Measurements from ENCODE around the gene SDCCAG8.

Gene SDCCAG8

DNA sequence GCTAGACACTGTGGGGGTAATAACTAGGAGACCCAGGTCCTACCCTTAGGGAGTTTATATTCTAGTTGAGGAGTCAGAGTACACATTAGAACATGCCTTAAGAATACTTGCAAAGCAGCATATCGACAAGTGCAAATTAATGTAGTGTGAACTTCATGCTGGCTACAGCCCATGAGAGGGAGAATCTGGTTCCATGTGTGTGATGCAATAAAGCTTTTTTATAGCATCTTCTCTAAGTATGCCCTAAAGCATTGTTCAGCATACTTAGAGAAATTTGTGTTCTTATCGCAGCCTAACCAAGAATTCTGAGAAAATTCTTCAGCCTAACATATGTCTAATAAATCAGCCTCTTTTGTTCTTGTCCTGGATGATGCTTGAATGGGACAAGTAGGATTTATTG is 95.5 kb downstream of the SDCCAG8 start:
- Histone ChIP-seq H3K27me3 (ENCODE audit: control insufficient read depth, insufficient read depth, low read length) (no peaks in the 10 kb centered on the region), H3K9ac (ENCODE audit: low read length) (no peak overlapping the region), H3K4me3 (ENCODE audit: low read length) (no peak overlapping the region), H3K36me3 (ENCODE audit: control insufficient read depth, insufficient read depth, low read length) (peaks cover 2% of the 10 kb centered on the region), H3K4me1 (ENCODE audit: control insufficient read depth, insufficient read depth, low read length) (peaks cover 3% of the 10 kb centered on the region), H3K27ac (ENCODE audit: low read depth, low read length) (no peak overlapping the region)

DNA sequence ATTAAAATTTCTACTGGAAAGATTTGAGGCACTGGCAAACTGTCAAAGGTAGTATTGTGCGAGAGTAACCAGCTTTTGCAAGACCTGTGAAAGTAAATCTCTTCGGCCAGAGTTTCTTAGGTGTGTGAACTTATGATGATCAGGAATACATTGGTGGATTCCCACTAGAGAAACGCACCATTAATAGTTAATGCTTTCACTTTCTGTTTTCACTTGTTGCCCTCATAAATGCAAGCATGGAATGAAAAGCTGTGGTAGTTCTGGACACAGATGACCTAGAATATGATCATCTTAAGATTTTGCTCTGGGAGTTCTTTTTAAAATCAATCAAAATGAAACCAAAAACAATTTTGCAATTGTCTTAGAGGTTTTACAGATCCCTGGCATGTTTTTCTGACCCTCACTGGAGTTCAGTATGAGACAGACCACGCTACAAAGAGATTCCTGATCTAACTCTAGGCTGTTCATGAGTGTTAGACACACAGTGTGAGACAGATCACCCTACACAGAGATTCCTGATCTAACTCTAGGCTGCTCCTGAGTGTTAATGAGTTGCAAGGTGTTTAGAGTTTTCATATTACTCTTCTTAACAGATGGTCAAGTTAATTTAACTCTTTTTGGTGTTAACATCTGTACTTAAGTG is 98.8 kb downstream of the SDCCAG8 start:
- peaks cover 3% of the 10 kb centered on the region for H3K4me1 ChIP-seq (ENCODE audit: control insufficient read depth, insufficient read depth, low read length)
- no peak overlapping the region for H3K9ac ChIP-seq (ENCODE audit: low read length)
- peak overlapping the region; percentile 30 for H3K4me3 ChIP-seq (ENCODE audit: low read length)
- peak overlapping the region; percentile 33 for H3K27ac ChIP-seq (ENCODE audit: low read depth, low read length)
- no peaks in the 10 kb centered on the region for H3K27me3 ChIP-seq (ENCODE audit: control insufficient read depth, insufficient read depth, low read length)
- H3K36me3 ChIP-seq (ENCODE audit: control insufficient read depth, insufficient read depth, low read length), result no peaks in the 10 kb centered on the region

DNA sequence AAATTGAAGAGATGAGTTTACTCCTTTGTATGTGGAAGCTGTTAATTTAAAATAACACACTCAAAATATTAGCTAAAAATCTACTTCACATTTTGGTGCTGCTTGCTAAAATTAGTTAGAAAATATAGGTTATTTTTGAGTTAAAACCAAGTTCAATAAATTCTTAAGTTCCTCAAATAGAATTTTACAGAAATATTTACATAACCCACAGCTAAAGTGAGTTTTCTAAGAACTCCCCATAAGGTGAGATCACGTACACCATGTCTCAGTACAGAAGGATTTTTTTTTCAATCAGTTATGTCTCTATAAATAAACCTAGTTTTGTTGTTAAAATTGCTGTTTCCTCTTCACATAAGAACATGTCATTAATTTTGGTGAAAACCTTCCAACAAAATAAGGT is 108.0 kb downstream of the SDCCAG8 start:
- Histone ChIP-seq H3K27ac (ENCODE audit: low read depth, low read length) (no peak overlapping the region), H3K4me3 (ENCODE audit: low read length) (no peak overlapping the region), H3K9ac (ENCODE audit: low read length) (no peak overlapping the region), H3K4me1 (ENCODE audit: control insufficient read depth, insufficient read depth, low read length) (no peaks in the 10 kb centered on the region), H3K27me3 (ENCODE audit: control insufficient read depth, insufficient read depth, low read length) (no peaks in the 10 kb centered on the region), H3K36me3 (ENCODE audit: control insufficient read depth, insufficient read depth, low read length) (no peaks in the 10 kb centered on the region)

DNA sequence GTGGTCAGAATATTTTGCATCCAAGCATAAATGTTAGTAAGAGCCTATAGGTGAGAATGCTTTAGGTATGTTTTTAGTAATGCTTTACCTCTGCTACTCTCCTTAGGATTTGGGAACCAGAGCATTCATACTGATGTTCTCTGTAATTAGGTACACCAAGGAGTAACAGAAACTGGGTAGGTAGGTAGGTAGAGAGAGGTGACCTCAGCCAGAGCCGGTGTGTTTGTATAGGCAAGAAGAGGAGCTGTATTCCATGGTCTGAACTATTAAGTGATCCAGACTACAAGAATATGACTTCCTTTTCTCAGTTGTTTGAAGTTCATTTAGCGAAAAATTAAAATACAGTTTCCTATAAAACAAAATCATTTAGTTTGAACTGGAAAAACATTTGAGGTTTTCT is 108.5 kb downstream of the SDCCAG8 start:
- Histone ChIP-seq H3K4me3 (ENCODE audit: low read length) (no peak overlapping the region), H3K9ac (ENCODE audit: low read length) (no peak overlapping the region), H3K36me3 (ENCODE audit: control insufficient read depth, insufficient read depth, low read length) (no peaks in the 10 kb centered on the region), H3K4me1 (ENCODE audit: control insufficient read depth, insufficient read depth, low read length) (no peaks in the 10 kb centered on the region), H3K27ac (ENCODE audit: low read depth, low read length) (no peak overlapping the region), H3K27me3 (ENCODE audit: control insufficient read depth, insufficient read depth, low read length) (no peaks in the 10 kb centered on the region)

DNA sequence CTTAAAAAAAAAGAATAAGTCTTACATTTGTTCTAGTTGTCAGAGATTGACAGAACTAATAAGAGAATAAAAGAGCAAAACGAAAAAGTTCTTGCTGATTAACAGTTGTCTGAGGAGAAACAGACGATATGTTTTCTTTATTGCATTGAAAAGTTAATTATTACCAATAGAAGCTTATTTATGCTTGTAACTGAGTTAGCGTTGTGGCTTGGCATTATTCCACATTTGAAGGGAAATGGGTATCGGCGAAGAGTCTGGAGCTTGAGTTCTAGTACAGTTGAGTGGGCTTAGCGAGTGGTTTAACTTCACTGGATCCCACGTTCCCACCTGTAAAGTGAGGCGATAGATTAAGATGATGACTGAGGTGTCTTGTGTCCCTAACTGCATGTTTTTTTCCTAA is 109.0 kb downstream of the SDCCAG8 start:
- H3K4me1 ChIP-seq (ENCODE audit: control insufficient read depth, insufficient read depth, low read length), result no peaks in the 10 kb centered on the region
- no peak overlapping the region for H3K9ac ChIP-seq (ENCODE audit: low read length)
- H3K27ac ChIP-seq (ENCODE audit: low read depth, low read length), result no peak overlapping the region
- H3K27me3 ChIP-seq (ENCODE audit: control insufficient read depth, insufficient read depth, low read length), result no peaks in the 10 kb centered on the region
- no peaks in the 10 kb centered on the region for H3K36me3 ChIP-seq (ENCODE audit: control insufficient read depth, insufficient read depth, low read length)
- no peak overlapping the region for H3K4me3 ChIP-seq (ENCODE audit: low read length)

DNA sequence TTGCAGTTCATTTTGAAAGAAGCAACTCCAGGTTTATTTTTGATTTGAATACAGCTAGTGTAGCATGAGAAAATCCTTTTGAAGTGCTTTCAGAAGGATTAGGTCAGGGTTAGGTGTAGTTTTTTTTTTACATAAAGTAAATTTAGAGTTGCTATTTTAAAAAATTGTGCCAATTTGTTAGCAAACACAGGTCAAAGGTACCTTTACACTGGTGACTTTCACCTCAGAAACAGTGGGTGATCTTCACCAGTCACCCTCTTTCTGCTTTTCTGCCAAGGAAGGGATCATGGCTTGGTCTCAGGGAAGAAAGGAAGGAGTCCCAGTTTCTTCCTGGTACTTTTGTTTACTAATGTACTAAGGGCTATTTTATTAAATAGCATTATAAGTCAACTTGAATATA is 111.5 kb downstream of the SDCCAG8 start:
- Histone ChIP-seq H3K36me3 (ENCODE audit: control insufficient read depth, insufficient read depth, low read length) (no peaks in the 10 kb centered on the region), H3K4me3 (ENCODE audit: low read length) (no peak overlapping the region), H3K9ac (ENCODE audit: low read length) (no peak overlapping the region), H3K27me3 (ENCODE audit: control insufficient read depth, insufficient read depth, low read length) (no peaks in the 10 kb centered on the region), H3K4me1 (ENCODE audit: control insufficient read depth, insufficient read depth, low read length) (no peaks in the 10 kb centered on the region), H3K27ac (ENCODE audit: low read depth, low read length) (no peak overlapping the region)

DNA sequence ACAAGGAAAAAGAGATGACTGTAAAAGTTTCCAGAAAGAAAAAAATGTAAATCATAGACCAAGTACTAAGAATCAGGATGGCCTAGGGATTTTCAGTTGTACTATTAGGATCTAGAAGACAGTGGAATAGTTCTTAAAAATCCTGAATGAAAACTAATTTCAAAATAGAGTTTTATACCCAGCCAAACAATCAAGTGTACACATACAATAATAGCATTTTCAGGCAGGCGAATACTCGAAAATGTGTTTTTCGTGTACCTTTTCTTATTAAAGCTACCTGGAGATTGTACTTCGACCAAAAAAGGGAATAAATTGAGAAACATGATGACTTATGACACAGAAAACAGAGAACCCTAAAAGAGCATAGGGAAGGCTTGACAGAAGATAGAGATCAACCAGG is 118.6 kb downstream of the SDCCAG8 start:
- H3K27me3 ChIP-seq (ENCODE audit: control insufficient read depth, insufficient read depth, low read length), result no peaks in the 10 kb centered on the region
- no peak overlapping the region for H3K4me3 ChIP-seq (ENCODE audit: low read length)
- no peak overlapping the region for H3K27ac ChIP-seq (ENCODE audit: low read depth, low read length)
- no peaks in the 10 kb centered on the region for H3K4me1 ChIP-seq (ENCODE audit: control insufficient read depth, insufficient read depth, low read length)
- H3K36me3 ChIP-seq (ENCODE audit: control insufficient read depth, insufficient read depth, low read length), result no peaks in the 10 kb centered on the region
- H3K9ac ChIP-seq (ENCODE audit: low read length), result no peak overlapping the region

DNA sequence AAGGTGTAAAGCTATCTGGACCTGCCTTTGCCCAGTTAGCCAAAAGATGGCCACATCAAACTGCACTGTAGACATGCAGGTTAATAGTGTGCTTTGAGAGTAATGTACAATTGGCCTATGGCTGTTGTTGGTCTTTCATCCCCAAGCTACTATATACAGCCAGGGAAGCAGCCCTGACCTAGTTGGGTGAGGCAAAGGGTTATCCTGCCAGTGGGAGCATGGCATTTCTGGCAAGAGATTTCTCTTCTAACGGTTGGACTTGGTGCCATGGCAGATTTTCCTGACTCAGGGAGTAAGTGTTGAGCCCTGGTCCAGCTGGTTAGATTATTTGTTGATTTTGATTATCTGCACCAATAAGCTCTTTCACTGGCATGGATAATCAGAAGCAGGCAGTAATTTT is 119.8 kb downstream of the SDCCAG8 start:
- no peak overlapping the region for H3K4me3 ChIP-seq (ENCODE audit: low read length)
- H3K4me1 ChIP-seq (ENCODE audit: control insufficient read depth, insufficient read depth, low read length), result no peaks in the 10 kb centered on the region
- no peak overlapping the region for H3K27ac ChIP-seq (ENCODE audit: low read depth, low read length)

DNA sequence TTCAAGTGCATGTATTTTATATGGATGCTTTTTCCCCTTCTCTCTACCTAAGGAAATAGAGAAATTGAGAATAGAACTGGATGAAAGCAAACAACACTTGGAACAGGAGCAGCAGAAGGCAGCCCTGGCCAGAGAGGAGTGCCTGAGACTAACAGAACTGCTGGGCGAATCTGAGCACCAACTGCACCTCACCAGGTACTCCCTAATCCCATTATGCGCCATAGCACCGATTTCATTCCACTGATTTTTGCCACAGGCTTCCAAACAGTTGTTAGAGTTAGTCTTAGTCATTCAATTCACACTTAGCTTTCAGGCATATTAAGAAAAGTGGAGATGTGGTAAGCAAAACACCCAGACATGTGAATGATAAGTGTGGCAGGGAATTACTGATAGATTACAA is 122.8 kb downstream of the SDCCAG8 start:
- Histone ChIP-seq H3K27me3 (ENCODE audit: control insufficient read depth, insufficient read depth, low read length) (no peaks in the 10 kb centered on the region), H3K4me1 (ENCODE audit: control insufficient read depth, insufficient read depth, low read length) (no peaks in the 10 kb centered on the region), H3K4me3 (ENCODE audit: low read length) (no peak overlapping the region), H3K9ac (ENCODE audit: low read length) (no peak overlapping the region), H3K36me3 (ENCODE audit: control insufficient read depth, insufficient read depth, low read length) (no peaks in the 10 kb centered on the region), H3K27ac (ENCODE audit: low read depth, low read length) (no peak overlapping the region)

More for the DNA sequence above, 119.8 kb downstream of the SDCCAG8 start:
- no peak overlapping the region for H3K9ac ChIP-seq (ENCODE audit: low read length)
- no peaks in the 10 kb centered on the region for H3K36me3 ChIP-seq (ENCODE audit: control insufficient read depth, insufficient read depth, low read length)
- no peaks in the 10 kb centered on the region for H3K27me3 ChIP-seq (ENCODE audit: control insufficient read depth, insufficient read depth, low read length)

DNA sequence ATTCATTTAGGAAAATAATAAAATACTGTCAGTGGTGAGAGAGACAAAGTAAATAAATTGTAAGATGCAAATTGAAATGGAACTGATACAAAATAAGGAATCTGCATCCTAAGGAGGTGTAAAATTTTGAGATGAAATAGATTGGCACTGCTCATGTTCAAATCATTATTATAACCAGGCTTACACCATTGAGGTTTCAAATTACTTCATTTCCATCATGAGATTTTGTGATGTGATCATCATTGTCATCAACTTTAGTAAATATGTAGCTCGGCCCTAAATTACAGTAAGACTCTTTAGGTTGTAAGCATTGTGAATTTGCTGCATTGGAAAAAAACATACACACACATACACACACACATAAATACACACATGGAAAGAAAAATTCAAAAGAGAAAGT is 123.4 kb downstream of the SDCCAG8 start:
- Histone ChIP-seq H3K27me3 (ENCODE audit: control insufficient read depth, insufficient read depth, low read length) (no peaks in the 10 kb centered on the region), H3K9ac (ENCODE audit: low read length) (no peak overlapping the region), H3K27ac (ENCODE audit: low read depth, low read length) (no peak overlapping the region), H3K4me1 (ENCODE audit: control insufficient read depth, insufficient read depth, low read length) (no peaks in the 10 kb centered on the region), H3K36me3 (ENCODE audit: control insufficient read depth, insufficient read depth, low read length) (no peaks in the 10 kb centered on the region), H3K4me3 (ENCODE audit: low read length) (no peak overlapping the region)

DNA sequence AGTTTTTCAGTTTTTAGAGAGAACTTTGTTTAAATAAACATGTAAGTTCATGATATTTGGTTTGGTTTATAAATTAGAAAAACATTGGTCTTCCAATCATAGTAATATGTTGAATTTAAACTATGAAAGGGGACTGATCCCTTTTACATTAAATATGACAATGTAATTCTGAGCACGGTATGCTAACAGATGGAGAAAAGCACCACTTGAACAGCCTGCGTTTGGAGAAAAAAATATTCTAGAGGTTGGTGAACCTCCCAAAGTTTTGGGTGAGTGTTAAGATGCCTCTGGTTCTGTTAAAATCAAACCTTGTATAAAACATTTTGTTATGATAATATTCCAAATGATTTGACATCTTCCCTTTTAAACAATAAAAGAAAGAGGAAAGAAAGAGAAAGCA is 123.9 kb downstream of the SDCCAG8 start:
- Histone ChIP-seq H3K36me3 (ENCODE audit: control insufficient read depth, insufficient read depth, low read length) (no peaks in the 10 kb centered on the region), H3K4me1 (ENCODE audit: control insufficient read depth, insufficient read depth, low read length) (no peaks in the 10 kb centered on the region), H3K27ac (ENCODE audit: low read depth, low read length) (no peak overlapping the region), H3K27me3 (ENCODE audit: control insufficient read depth, insufficient read depth, low read length) (no peaks in the 10 kb centered on the region), H3K4me3 (ENCODE audit: low read length) (no peak overlapping the region), H3K9ac (ENCODE audit: low read length) (no peak overlapping the region)

DNA sequence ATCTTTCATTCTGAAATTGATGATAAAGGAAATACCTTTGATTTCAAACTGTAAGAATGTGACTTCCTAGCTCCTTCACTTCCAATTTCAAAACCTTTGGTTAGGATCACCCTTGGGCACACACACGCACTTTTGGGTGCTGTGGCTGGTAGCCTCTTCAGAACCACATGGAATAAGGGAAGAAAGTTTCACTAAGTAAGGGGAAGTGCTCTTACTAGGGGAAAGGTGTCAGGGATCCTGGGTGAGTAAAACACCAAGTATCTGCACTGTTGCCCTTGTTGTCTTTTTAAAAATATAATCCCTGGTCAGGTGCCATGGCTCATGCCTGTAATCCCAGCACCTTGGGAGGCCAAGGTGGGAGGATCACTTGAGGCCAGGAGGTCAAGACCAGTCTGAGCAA is 132.4 kb downstream of the SDCCAG8 start:
- Histone ChIP-seq H3K36me3 (ENCODE audit: control insufficient read depth, insufficient read depth, low read length) (no peaks in the 10 kb centered on the region), H3K27ac (ENCODE audit: low read depth, low read length) (no peak overlapping the region), H3K4me1 (ENCODE audit: control insufficient read depth, insufficient read depth, low read length) (no peaks in the 10 kb centered on the region), H3K4me3 (ENCODE audit: low read length) (no peak overlapping the region), H3K27me3 (ENCODE audit: control insufficient read depth, insufficient read depth, low read length) (no peaks in the 10 kb centered on the region), H3K9ac (ENCODE audit: low read length) (no peak overlapping the region)

DNA sequence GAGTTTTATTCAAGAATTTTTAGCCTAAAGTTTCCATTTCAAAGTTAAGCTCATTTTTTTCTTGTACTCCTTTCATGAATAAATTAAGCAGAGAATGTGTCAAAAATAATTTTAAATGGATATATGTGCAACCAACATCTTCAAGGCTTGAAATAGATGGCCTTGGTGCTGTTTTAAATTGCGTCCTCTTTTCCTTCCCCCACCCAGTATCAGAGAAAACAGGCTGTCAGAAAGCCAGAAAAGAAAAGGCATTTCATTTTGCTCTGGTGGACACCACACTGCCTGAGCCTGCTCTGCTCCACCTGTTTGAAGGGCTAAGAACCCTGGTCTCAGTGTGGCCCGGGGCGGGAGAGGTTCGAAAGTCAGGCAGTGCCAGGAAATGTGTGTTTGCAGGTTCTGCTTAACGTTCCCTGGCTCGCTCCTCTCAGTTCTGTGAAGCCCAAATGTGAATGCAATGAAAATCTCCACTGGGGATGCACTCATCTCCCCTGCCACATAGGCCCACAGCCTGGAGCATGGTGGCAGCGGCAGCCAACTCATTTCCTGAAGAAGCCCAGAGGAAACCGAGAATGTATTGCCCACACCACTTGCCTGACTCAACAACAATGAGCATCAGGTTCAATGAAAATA is 134.4 kb downstream of the SDCCAG8 start:
- Histone ChIP-seq H3K27ac (ENCODE audit: low read depth, low read length) (no peak overlapping the region), H3K4me1 (ENCODE audit: control insufficient read depth, insufficient read depth, low read length) (no peaks in the 10 kb centered on the region), H3K27me3 (ENCODE audit: control insufficient read depth, insufficient read depth, low read length) (no peaks in the 10 kb centered on the region), H3K36me3 (ENCODE audit: control insufficient read depth, insufficient read depth, low read length) (no peaks in the 10 kb centered on the region), H3K4me3 (ENCODE audit: low read length) (no peak overlapping the region), H3K9ac (ENCODE audit: low read length) (no peak overlapping the region)

Data from rectal smooth muscle tissue (tissue), 1 donor.